HEK293T (cell line): ENCODE data around the gene COL6A3.

ENCODE experiments used
- ARNT ChIP-seq: fragments of 450-650 bp; IDR thresholded peaks from 2 replicates; pipeline ENCODE4 v1.6.1; 2017; ENCODE audit warnings: mild to moderate bottlenecking
- BHLHE40 ChIP-seq: fragments of 450-650 bp; IDR thresholded peaks from 2 replicates; pipeline ENCODE4 v1.6.1; 2016; ENCODE audit warnings: mild to moderate bottlenecking, moderate library complexity, borderline replicate concordance
- CTBP1 ChIP-seq: fragments of 450-650 bp; IDR thresholded peaks from 2 replicates; pipeline ENCODE4 v1.6.1; 2016; ENCODE audit warnings: borderline replicate concordance
- ELF4 ChIP-seq: fragments of 450-650 bp; IDR thresholded peaks from 2 replicates; pipeline ENCODE4 v1.6.1; 2017; ENCODE audit warnings: antibody characterized with exemption
- FOXK2 ChIP-seq: fragments of 450-650 bp; IDR thresholded peaks from 2 replicates; pipeline ENCODE4 v1.6.1; 2016; ENCODE audit warnings: mild to moderate bottlenecking
- FOXM1 ChIP-seq: fragments of 450-650 bp; IDR thresholded peaks from 2 replicates; pipeline ENCODE4 v1.6.1; 2017; ENCODE audit warnings: mild to moderate bottlenecking, borderline replicate concordance
- HDGF ChIP-seq: fragments of 450-650 bp; IDR thresholded peaks from 2 replicates; pipeline ENCODE4 v1.6.1; 2017; ENCODE audit warnings: antibody characterized with exemption, borderline replicate concordance
- LEF1 ChIP-seq: fragments of 450-650 bp; IDR thresholded peaks from 2 replicates; pipeline ENCODE4 v1.6.1; 2017; ENCODE audit warnings: mild to moderate bottlenecking, borderline replicate concordance
- SP1 ChIP-seq: fragments of 450-650 bp; IDR thresholded peaks from 2 replicates; pipeline ENCODE4 v1.6.1; 2017
- SUZ12 ChIP-seq: fragments of 450-650 bp; IDR thresholded peaks from 2 replicates; pipeline ENCODE4 v1.6.1; 2016; ENCODE audit warnings: mild to moderate bottlenecking
- ZNF384 ChIP-seq: fragments of 450-650 bp; IDR thresholded peaks from 2 replicates; pipeline ENCODE4 v1.6.1; 2016
- TF ChIP-seq, protein P1 (sequence below): fragments of 450-650 bp; IDR thresholded peaks from 2 replicates; pipeline ENCODE4 v1.6.1; 2016

DNA sequence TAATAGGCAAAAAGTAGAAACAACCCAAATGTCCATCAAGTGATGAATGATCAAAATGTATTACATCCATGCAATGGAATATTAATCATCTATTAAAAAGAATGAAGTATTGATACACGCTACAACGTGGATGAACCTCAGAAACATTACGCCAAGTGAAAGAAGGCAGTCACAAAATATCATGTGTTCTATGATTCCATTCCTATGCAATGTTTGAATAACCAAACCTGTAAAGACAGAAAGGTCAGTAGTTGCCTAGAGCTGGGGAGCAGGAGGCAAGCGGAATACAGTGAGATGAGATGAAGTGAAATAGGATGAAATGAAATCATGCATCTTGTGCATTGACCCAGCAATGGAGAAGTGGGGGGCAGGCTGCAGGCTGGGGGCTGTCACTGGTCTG, 17.9 kb upstream of the COL6A3 start:
- TF ChIP-seq FOXM1 = no peak
- TF ChIP-seq HDGF = no peak
- TF ChIP-seq SUZ12 = no peak
- TF ChIP-seq ARNT = no peak
- no peak for TF ChIP-seq ELF4
- TF ChIP-seq SP1 = no peak
- TF ChIP-seq CTBP1 = no peak
- TF ChIP-seq FOXK2 = no peak
- no peak for TF ChIP-seq BHLHE40
- TF ChIP-seq, protein P1, sequence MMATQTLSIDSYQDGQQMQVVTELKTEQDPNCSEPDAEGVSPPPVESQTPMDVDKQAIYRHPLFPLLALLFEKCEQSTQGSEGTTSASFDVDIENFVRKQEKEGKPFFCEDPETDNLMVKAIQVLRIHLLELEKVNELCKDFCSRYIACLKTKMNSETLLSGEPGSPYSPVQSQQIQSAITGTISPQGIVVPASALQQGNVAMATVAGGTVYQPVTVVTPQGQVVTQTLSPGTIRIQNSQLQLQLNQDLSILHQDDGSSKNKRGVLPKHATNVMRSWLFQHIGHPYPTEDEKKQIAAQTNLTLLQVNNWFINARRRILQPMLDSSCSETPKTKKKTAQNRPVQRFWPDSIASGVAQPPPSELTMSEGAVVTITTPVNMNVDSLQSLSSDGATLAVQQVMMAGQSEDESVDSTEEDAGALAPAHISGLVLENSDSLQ = no peak
- no peak for TF ChIP-seq ZNF384
- no peak for TF ChIP-seq LEF1
